ENCODE measurements around the gene CDKN2B. TPM values are rescaled to one million over a fixed set of nuclear protein-coding genes. Genes with fewer than 3 reads are reported as not detected.

Gene CDKN2B
- total RNA-seq, 1 donor from 2014 or later = not detected

- TF ChIP-seq, protein P1, sequence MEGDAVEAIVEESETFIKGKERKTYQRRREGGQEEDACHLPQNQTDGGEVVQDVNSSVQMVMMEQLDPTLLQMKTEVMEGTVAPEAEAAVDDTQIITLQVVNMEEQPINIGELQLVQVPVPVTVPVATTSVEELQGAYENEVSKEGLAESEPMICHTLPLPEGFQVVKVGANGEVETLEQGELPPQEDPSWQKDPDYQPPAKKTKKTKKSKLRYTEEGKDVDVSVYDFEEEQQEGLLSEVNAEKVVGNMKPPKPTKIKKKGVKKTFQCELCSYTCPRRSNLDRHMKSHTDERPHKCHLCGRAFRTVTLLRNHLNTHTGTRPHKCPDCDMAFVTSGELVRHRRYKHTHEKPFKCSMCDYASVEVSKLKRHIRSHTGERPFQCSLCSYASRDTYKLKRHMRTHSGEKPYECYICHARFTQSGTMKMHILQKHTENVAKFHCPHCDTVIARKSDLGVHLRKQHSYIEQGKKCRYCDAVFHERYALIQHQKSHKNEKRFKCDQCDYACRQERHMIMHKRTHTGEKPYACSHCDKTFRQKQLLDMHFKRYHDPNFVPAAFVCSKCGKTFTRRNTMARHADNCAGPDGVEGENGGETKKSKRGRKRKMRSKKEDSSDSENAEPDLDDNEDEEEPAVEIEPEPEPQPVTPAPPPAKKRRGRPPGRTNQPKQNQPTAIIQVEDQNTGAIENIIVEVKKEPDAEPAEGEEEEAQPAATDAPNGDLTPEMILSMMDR (conservative IDR thresholded peaks at IDR 0.05) = no peak
- no peak overlapping the region for H3K4me3 Mint-ChIP-seq
- H3K36me3 Mint-ChIP-seq (ENCODE audit: low read depth) = no peaks in the 10 kb centered on the region
- H3K27ac Mint-ChIP-seq (ENCODE audit: unreplicated experiment) = no peak overlapping the region
- peaks cover 3% of the 10 kb centered on the region for H3K27me3 Mint-ChIP-seq (ENCODE audit: low read depth)
- peaks cover 1% of the 10 kb centered on the region for H3K9me3 Mint-ChIP-seq
- H3K4me1 Mint-ChIP-seq = no peaks in the 10 kb centered on the region
- DNase-seq (ENCODE audit: low read depth, low spot score) = no peak
Observed at GRCh38 chr9:22053178-22053577, 44.1 kb upstream of the CDKN2B start.

DNA sequence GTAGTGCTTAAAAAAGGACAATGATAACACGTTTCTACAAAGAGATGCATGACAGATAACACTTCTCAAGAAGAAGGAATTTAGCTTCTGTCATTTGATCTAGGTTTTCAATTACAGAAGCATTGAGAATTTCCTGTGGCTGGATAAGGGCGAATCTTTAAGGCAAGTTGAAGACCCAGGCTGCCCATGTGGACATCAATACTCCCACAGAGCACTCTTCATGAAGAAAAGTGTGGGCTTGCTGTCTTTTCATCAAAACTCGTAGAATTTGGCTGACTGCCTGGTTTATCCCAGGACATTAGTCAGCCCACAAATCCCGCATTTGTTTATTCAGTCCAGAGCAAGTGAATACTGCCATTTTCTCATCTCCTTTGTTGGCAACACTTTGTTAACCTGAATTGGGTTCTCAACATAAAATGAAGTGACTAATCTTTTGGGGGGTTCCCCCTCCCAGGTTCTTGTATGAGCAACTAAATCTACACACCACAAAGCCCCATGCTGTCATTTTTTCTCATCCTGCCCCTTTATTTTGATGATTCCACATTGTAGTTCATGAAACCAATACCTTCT, 43.4 kb upstream of the CDKN2B start:
- Mint-ChIP-seq H3K4me1 (no peaks in the 10 kb centered on the region), H3K9me3 (no peaks in the 10 kb centered on the region), H3K4me3 (no peak overlapping the region), H3K27ac (ENCODE audit: unreplicated experiment) (no peak overlapping the region), H3K36me3 (ENCODE audit: low read depth) (no peaks in the 10 kb centered on the region), H3K27me3 (ENCODE audit: low read depth) (peaks cover 4% of the 10 kb centered on the region)
- DNase-seq (ENCODE audit: low read depth, low spot score) = no peak
- TF ChIP-seq, protein P1 (conservative IDR thresholded peaks at IDR 0.05) = no peak

DNA sequence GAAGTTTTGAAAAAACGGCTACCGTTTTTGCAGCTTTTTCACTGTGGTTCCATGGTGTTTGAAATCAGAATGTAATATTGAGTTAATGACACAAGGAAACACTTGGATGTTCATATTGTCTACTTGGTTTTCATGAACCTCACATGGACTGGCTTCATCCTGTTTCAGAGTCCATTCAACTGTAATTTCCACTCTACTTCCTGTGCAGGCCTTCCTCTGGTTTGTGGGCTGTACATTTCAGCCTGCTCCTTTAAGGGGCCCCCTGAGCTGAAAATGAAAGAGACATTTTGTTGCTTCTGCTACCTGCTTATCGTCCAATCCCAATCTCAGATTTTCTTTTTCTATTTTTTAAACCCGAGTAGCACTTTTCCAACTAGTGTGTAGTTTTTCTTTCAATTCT, 41.8 kb upstream of the CDKN2B start:
- TF ChIP-seq, protein P1 (conservative IDR thresholded peaks at IDR 0.05) = no peak
- Mint-ChIP-seq H3K36me3 (ENCODE audit: low read depth) (no peaks in the 10 kb centered on the region), H3K27me3 (ENCODE audit: low read depth) (peaks cover 14% of the 10 kb centered on the region), H3K9me3 (no peaks in the 10 kb centered on the region), H3K27ac (ENCODE audit: unreplicated experiment) (no peak overlapping the region), H3K4me3 (no peak overlapping the region), H3K4me1 (no peaks in the 10 kb centered on the region)
- DNase-seq (ENCODE audit: low read depth, low spot score) = no peak

- TF ChIP-seq, protein P1 (conservative IDR thresholded peaks at IDR 0.05) = no peak
- Mint-ChIP-seq H3K4me3 (no peak overlapping the region), H3K36me3 (ENCODE audit: low read depth) (no peaks in the 10 kb centered on the region), H3K27me3 (ENCODE audit: low read depth) (peaks cover 23% of the 10 kb centered on the region), H3K27ac (ENCODE audit: unreplicated experiment) (no peak overlapping the region), H3K9me3 (no peaks in the 10 kb centered on the region), H3K4me1 (no peaks in the 10 kb centered on the region)
- no peak for DNase-seq (ENCODE audit: low read depth, low spot score)
Observed at GRCh38 chr9:22049411-22049810, 40.3 kb upstream of the CDKN2B start.

GRCh38 chr9:22047596-22047995, 38.5 kb upstream of the CDKN2B start:
- Mint-ChIP-seq H3K27me3 (ENCODE audit: low read depth) (peaks cover 23% of the 10 kb centered on the region), H3K36me3 (ENCODE audit: low read depth) (no peaks in the 10 kb centered on the region), H3K9me3 (no peaks in the 10 kb centered on the region), H3K4me3 (no peak overlapping the region), H3K4me1 (no peaks in the 10 kb centered on the region), H3K27ac (ENCODE audit: unreplicated experiment) (no peak overlapping the region)
- DNase-seq (ENCODE audit: low read depth, low spot score) = no peak
- TF ChIP-seq, protein P1 (conservative IDR thresholded peaks at IDR 0.05) = no peak
